ENCODE results near the gene TIAM1. TPM values are rescaled to one million over a fixed set of nuclear protein-coding genes. Genes with fewer than 3 reads are reported as not detected.

TIAM1 gene
- total RNA-seq, 6 donors from 2014 or later: 13.4 to 32.1 (median 19.5) TPM

DNA sequence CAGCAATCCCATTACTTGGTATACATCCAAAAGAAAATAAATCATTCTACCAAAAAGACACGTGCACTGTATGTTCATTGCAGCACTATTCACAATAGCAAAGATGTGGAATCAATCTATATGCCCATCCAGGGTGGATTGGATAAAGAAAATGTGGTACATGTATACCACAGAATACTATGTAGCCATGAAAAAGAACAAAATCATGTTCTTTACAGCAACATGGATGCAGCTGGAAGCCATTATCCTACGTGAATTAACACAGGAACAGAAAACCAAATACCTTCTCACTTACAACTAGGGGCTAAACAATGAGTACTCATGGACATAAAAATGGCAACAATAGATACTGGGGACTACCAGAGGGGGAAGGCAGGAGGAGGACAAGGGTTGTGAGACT lies 147.3 kb downstream of the TIAM1 start:
- peaks cover 0 to 8% (median 4%) of the 10 kb centered on the region in 4 donors for H3K4me1 ChIP-seq
- DNase-seq (no peak), ATAC-seq (ENCODE audit: low FRiP score in 2 of 2) (no peak)
- H3K4me3 ChIP-seq: no peak overlapping the region
- no peaks in the 10 kb centered on the region for H3K9me3 ChIP-seq
- TF ChIP-seq POLR2A (IDR thresholded peaks at IDR 0.05) (no peak), EP300 (IDR thresholded peaks at IDR 0.05) (no peak), POLR2AphosphoS5 (IDR thresholded peaks at IDR 0.05) (no peak)
- TF ChIP-seq, protein P1, sequence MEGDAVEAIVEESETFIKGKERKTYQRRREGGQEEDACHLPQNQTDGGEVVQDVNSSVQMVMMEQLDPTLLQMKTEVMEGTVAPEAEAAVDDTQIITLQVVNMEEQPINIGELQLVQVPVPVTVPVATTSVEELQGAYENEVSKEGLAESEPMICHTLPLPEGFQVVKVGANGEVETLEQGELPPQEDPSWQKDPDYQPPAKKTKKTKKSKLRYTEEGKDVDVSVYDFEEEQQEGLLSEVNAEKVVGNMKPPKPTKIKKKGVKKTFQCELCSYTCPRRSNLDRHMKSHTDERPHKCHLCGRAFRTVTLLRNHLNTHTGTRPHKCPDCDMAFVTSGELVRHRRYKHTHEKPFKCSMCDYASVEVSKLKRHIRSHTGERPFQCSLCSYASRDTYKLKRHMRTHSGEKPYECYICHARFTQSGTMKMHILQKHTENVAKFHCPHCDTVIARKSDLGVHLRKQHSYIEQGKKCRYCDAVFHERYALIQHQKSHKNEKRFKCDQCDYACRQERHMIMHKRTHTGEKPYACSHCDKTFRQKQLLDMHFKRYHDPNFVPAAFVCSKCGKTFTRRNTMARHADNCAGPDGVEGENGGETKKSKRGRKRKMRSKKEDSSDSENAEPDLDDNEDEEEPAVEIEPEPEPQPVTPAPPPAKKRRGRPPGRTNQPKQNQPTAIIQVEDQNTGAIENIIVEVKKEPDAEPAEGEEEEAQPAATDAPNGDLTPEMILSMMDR (IDR thresholded peaks at IDR 0.05): no peak
- WGBS, 2 donors: 90 to 98% methylated on average over 2 of the region's 2 CpGs
- no peak overlapping the region for H3K27ac ChIP-seq
- H3K27me3 ChIP-seq: no peaks in the 10 kb centered on the region
- no peaks in the 10 kb centered on the region for H3K36me3 ChIP-seq

DNA sequence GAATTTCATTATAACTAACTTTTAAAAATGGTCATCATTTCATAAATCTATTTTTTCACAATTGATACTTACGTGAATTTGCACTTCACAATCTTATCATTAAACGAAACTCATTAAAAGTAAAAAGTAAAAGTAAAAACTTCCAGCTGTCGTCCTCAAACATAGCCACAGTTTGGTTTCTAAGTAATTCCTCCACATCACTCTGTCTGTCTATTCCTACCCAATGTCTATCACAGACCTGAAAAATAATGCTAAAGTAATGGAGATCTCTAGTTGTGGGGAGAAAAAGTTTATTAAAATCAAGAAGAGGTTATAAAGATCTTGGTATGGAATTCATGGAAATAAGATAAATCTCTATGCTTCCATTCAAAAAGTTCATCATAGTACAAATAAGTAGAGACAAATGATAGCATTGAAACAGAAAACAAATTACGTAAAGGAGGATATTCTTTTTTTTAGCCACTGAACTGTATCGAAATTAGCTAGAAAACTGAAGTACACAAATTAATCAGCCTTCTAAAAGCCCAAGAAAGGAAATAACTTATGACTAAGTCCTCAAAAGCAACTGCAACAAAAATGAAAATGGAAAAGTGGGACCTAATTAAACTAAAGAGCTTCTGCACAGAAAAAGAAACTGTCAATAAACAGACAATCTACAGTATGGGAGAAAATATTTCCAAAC lies 148.6 kb downstream of the TIAM1 start:
- Histone ChIP-seq H3K9me3 (no peaks in the 10 kb centered on the region), H3K4me3 (no peak overlapping the region), H3K27me3 (no peaks in the 10 kb centered on the region), H3K27ac (no peak overlapping the region), H3K4me1 (peaks cover 0 to under 1% (median 0%) of the 10 kb centered on the region in 4 donors), H3K36me3 (no peaks in the 10 kb centered on the region)
- WGBS, 2 donors: 70 to 77% methylated on average over 5 of the region's 5 CpGs
- DNase-seq: no peak
- TF ChIP-seq POLR2A (IDR thresholded peaks at IDR 0.05) (no peak), POLR2AphosphoS5 (IDR thresholded peaks at IDR 0.05) (no peak), EP300 (IDR thresholded peaks at IDR 0.05) (no peak)
- TF ChIP-seq, protein P1 (IDR thresholded peaks at IDR 0.05): no peak
- ATAC-seq (ENCODE audit: low FRiP score in 2 of 2): no peak

DNA sequence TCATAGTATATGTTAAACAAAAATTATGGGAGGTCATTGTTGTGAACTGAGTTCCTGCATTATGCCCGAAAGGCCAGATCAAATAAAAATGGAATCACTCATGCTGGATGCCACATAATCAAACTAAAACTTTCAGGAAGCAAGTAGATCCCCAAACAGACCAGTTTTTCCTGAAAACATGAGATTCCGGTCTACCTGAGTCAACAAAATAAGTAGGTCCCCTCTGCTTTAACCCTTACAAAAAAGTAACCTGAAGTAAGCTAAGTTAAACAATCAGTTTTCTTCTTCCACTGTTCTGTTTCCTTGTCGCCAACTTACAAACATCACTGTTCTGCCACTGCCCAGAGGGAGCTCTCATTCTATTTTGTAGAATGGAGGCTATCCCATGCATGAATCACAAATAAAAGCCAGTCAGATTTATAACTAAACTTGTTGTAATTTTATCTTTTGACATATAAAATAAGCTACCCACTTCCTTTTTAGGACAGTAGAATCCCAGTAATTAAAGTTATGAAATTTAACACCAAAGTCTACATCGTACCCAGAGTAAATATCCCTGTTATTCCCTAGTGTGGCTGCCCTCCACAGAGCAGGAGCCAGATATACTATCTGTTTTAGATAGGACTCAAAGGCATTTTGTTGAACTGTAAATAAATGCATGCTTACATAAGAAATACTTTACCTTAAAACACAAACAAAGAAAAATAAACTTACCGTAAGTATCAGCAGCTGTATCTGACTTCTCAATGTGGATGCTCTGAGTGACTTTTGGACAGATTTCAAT lies 149.4 kb downstream of the TIAM1 start:
- Histone ChIP-seq H3K27ac (no peak overlapping the region), H3K4me3 (no peak overlapping the region), H3K27me3 (no peaks in the 10 kb centered on the region), H3K36me3 (no peaks in the 10 kb centered on the region), H3K9me3 (no peaks in the 10 kb centered on the region), H3K4me1 (no peaks in the 10 kb centered on the region)
- no peak for ATAC-seq (ENCODE audit: low FRiP score in 2 of 2)
- 67 to 74% methylated on average over 5 of the region's 5 CpGs for WGBS, 2 donors
- TF ChIP-seq POLR2AphosphoS5 (IDR thresholded peaks at IDR 0.05): no peak
- no peak for TF ChIP-seq EP300 (IDR thresholded peaks at IDR 0.05)
- TF ChIP-seq, protein P1 (IDR thresholded peaks at IDR 0.05): no peak
- TF ChIP-seq POLR2A (IDR thresholded peaks at IDR 0.05): no peak
- DNase-seq: no peak

DNA sequence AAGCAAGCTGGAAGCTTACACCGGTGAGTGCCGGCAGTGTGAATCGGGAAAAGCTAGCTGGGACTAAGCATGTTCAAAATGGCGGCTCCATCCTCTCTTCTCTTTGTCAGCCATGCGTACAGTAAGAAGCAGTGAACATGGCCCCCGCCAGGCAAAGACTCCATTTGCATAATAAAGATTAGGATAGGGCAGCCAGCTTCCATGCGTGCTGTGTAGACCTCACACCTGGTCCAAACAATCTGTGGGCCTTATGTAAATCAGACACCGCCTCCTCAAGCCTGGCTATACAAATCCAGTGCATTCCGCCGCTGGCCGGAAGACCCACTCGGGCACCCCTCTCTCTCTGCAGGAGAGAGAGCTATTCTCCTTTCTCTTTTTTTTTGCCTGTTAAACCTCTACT lies 150.3 kb downstream of the TIAM1 start:
- Histone ChIP-seq H3K4me1 (no peaks in the 10 kb centered on the region), H3K27ac (no peak overlapping the region), H3K4me3 (no peak overlapping the region), H3K9me3 (no peaks in the 10 kb centered on the region), H3K27me3 (no peaks in the 10 kb centered on the region), H3K36me3 (no peaks in the 10 kb centered on the region)
- 98 to 100% methylated on average over 12 of the region's 12 CpGs for WGBS, 2 donors
- ATAC-seq (ENCODE audit: low FRiP score in 2 of 2) (no peak), DNase-seq (no peak)
- TF ChIP-seq EP300 (IDR thresholded peaks at IDR 0.05) (no peak), POLR2AphosphoS5 (IDR thresholded peaks at IDR 0.05) (no peak), POLR2A (IDR thresholded peaks at IDR 0.05) (no peak)
- TF ChIP-seq, protein P1 (IDR thresholded peaks at IDR 0.05): no peak
